ENCODE data around the gene CNTN2.

The CNTN2 gene

DNA sequence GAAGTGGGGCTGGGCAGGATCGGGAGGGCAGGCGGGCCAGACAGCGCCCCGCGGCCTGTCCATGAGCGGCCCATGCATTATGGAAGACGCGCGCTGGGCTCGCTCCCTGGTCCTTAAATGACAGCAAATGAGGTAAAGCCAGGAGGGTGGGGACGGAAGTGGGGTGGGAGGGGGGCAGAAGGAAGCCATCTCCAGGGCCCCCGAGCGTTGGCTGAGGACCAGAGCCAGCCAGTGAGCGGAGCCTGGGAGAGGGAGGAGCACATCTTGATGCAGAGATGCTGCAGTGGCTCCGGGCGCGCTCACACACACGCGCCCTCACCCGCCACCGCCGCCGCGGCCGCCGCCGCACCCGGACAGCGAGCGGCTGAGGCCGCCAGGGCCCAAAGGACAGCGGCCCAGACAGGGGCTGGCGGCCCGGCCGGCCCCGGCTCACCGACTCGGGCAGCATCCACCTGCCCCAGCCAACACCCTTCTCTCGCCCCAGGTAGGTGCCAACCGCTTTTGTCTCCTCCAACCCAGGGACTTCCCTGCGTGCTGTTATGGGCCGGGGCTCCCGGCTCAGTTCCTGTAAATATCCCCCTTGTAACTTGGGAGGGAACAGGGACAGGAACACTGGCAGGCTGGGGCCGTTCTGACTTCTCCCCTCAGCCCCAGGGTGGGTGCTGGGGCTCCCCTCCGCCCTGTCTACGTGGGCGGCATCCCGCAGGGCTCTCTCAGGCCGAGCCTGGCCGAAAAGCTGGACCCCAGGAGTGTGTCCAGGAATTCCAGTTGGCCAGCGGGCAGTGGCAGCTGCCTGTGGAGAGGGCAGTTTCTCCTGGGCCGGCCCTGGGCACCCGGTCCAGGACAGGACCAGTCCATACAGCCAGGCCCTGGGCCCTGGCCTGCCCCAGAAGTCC is at the start of gene CNTN2:
TSS of gene CNTN2 (plus strand) at position 302 of the 896 bp plus-strand sequence. CDS start 9,974 bp downstream, outside the sequence.
- DNase-seq (ENCODE audit: low spot score) = no peak

DNA sequence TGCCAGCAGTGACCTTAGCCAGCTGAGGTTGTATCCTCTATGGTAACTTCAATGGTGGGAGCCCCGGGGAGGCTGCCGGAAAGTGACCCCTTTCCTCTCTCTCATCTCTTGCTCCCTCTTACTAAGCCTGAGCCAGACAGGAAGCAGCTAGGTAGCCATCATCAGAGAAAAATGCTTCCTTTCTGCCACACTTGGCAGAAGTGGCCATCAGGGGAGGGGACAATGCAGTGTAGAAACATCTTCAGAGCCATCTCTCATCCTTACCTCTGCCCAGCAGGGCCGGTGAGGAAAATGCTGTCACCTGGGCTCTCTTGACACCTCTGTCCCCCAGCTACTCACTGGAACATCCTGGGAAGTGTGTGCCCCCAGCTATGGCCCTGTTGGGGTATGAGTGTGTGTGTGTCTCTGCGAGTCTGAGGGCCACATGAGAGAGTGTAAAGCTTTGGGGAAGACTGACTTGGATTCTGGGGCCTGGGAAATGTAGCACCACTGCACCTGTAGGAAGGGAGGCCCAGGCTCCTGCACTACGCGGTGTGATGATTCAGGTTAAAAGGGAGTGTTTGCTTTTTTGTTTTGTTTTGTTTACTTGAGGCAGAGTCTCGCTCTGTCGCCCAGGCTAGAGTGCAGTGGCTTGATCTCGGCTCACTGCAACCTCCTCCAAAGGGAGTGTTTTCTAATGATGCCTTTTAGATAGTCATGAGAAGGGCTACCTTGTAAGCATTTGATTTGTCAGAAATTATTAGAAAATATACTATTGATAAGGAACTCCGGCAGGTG is 48.7 kb upstream of the CNTN2 start:
- DNase-seq (ENCODE audit: low spot score) = peak; percentile 31

- no peak for DNase-seq (ENCODE audit: low spot score)
Observed at GRCh38 chr1:204996981-204997380, 46.0 kb upstream of the CNTN2 start.

DNA sequence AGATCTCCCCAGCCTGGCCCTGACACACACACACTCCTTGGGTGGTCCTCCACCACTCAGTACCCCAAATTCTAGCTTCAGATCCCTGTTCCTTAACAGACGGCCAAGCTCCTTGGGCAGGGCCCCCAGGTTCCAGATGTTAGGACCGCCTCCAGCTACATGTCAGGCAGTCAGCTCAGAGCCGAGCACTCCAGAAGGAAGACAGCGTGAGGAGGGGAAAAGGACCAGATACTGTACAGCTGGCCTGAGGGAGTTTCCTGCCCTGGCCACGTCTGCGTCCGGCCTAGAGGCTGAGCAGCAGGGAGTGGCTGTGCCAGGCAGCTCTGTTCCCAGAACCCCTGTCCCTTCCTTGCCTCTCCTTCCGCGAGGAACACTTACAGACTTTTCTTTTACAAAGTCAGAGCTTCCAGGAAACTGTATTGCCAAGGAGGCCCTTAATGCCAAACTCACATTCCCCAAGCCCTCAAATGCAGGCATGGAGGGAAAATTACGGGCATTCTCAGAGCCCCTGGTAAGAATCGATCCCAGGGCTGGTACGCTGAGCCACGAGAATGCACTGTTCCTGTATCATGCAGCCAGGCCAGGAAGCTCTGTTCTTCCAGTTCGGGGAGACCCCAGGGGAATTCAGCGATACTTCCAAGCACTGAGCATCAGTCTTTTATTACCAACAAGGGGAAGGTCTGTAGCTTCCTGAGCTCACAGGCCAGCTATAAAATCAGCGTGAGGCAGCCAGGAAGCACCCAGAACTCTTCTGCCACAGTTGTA is 45.2 kb upstream of the CNTN2 start:
- DNase-seq (ENCODE audit: low spot score) = peak; percentile 38

- no peak for DNase-seq (ENCODE audit: low spot score)
Observed at GRCh38 chr1:205001162-205001561, 41.9 kb upstream of the CNTN2 start.

- DNase-seq (ENCODE audit: low spot score) = no peak
Observed at GRCh38 chr1:205002705-205003104, 40.3 kb upstream of the CNTN2 start.

GRCh38 chr1:205003358-205004131 is 39.5 kb upstream of the CNTN2 start:
- DNase-seq (ENCODE audit: low spot score) = no peak

GRCh38 chr1:205004351-205004750 is 38.7 kb upstream of the CNTN2 start:
- no peak for DNase-seq (ENCODE audit: low spot score)

DNA sequence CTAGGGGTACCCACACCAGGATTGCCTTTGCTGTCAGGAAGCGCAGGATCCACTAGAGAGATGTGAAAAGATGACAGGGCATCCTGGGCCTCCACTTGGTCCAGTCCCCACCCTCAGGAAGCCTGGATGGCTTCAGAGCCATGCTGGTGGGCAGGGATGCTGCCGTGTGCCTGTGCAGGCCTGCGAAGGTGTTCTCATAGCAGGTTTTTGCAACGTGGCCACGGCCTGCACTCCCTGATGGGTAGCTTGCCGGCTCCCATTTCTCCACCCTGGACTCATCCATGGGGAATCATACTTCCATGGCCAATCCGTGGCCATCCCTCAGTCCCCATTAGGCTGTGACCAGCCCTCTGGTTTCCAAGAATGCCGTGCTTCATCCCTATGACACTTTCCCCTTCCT is 34.1 kb upstream of the CNTN2 start:
- DNase-seq (ENCODE audit: low spot score) = no peak

GRCh38 chr1:205009670-205010069 is 33.3 kb upstream of the CNTN2 start:
- no peak for DNase-seq (ENCODE audit: low spot score)

- DNase-seq (ENCODE audit: low spot score) = no peak
Observed at GRCh38 chr1:205012391-205013140, 30.4 kb upstream of the CNTN2 start.

DNA sequence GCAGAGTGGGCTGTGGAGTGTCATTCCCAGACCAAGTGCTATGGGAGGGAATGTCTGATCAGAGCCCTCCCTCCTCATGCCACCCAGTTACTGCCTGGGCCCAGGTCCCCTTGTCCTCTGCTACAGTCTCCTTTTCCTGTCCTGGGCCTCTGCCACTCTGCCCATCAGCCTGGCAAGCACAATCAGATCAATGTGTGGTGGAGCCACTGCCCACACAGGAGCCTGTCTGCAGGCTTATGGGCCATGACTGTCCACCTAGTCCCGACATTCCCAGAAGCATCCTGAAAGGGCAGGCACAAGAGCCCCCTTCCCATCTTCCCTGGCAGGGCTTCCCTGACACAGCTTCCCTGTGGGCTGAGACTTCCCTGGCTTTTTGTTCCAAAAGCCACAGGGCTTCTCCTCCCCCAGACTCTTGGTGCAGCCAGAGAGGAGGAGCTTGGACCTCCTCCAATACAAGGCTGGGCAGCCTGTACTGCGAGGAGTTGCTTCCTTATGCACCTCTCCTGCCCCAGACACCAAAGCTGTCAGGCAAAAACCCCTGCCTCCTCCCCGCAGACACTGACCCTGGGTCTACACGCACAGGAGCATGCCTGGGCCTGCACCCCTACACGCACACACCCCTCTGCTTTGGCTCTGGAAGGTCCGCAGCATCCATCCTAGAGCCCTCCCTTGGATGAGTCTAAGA is 29.2 kb upstream of the CNTN2 start:
- DNase-seq (ENCODE audit: low spot score) = no peak

DNA sequence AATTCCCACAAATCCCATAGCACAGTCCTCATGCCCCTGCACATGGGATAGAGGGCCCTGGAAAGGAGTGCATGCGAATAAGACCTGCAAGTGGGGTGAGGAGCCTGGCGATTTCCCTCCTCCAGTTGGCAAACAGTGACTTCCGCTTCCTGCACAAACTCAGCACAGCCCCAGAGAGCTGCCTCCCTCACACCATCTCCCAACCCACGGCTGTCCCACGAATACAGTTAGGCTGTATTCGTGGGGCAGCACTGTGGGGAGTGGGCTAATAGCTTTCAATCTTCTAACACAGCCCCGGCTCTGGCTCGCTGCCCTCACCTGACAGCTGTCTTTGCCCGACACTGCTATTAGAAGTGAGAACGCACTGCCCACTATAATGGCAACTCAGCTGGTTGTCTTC is 28.2 kb upstream of the CNTN2 start:
- DNase-seq (ENCODE audit: low spot score) = no peak

DNA sequence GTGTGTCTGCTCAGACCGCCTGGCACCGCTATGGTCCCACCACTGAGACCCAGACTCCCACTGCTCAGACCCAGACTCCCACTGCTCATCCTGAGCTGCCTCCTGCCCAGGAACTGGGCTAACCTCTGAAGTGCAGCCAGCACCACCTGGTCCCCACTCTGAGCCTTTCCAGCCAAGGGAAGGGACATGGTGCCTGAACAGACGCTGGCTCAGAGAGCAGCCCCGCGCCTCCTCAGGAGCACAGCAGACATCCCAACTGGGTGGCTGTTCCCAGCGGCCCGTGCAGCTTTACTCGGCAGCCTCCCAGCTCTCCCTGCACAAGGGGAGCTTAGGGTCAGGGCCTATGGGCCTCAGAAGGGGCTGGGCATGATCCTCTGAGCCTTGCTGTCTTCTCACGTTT is 27.8 kb upstream of the CNTN2 start:
- DNase-seq (ENCODE audit: low spot score) = no peak

- no peak for DNase-seq (ENCODE audit: low spot score)
Observed at GRCh38 chr1:205016075-205016474, 26.9 kb upstream of the CNTN2 start.

DNA sequence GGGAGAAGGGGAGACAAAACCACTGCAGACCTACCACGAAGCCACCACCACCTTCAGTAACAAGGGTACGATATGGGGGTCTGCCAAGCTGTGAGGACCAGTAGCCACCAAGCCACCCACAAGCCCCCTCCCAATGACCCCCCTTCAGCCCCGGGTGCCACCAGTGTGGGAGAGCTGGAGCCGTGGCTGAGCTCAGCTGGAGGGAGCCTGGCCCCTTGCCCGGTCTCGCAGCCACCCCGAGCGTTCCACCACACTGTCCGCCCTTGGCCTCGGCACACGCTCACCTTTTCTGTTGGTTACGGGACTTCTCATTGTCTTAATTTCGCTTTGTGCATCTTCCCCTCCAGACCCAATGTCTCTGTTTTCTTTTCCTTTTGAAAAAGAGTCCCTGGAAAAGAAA is 26.4 kb upstream of the CNTN2 start:
- no peak for DNase-seq (ENCODE audit: low spot score)

- DNase-seq (ENCODE audit: low spot score) = no peak
Observed at GRCh38 chr1:205017001-205017400, 26.0 kb upstream of the CNTN2 start.

DNA sequence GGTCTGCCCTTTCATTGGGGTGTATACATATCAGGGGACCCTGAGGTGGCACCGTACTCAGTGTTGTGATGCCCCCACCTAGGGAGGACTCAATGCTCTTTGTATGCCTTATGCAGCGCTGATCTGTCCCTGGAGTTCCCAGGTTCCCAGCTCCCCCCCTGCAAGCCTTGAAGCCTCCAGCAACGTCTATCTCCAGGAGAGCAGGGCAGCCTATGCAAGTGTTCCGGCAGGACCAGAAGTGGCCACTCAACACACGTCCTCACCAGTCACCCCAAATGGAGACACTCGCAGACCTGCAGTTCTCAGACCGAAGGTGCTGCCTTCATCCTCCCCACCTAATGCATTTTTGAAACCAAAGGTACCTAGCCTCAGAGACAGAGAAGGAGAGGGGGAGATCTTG is 25.2 kb upstream of the CNTN2 start:
- no peak for DNase-seq (ENCODE audit: low spot score)

- DNase-seq (ENCODE audit: low spot score) = no peak
Observed at GRCh38 chr1:205018381-205018780, 24.6 kb upstream of the CNTN2 start.

DNA sequence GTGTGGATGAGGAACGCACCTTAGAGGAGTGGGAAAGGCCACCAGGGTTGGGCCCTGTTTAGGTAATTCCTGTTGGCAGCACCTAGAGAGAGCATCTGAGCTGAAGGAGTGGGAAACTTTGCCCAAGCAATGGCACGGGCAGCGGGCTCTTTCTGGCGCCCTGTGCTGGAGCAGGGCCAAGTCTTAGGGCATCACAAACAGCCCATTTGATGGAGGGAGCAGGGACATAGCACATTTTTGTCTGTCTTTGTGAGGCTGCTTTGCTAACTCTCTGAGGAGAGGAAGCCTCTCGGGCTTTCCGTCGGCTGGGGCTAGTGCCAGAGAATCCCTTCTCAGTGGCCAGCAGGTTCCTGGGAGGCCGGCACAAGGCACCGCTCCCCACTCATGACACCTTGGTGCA is 22.5 kb upstream of the CNTN2 start:
- no peak for DNase-seq (ENCODE audit: low spot score)
